Liver (tissue), 9 donors: ENCODE results near the gene AP1S1. TPM values are rescaled to one million over a fixed set of nuclear protein-coding genes. Genes with fewer than 3 reads are reported as not detected.

Experiments used
- DNase-seq: peaks from one replicate; pipeline ENCODE4 v3.0.0-alpha.2; 2017; ENCODE audit warnings: low spot score
- H3K27ac ChIP-seq, 2 donors: one replicate each; pipeline ENCODE4 v1.7.0; 2013; ENCODE audit warnings: inconsistent platforms in 2 of 2, low read length in 2 of 2, control low read depth in 1 of 2, low read depth in 1 of 2, mild to moderate bottlenecking in 1 of 2
- H3K27me3 ChIP-seq, 4 donors: one replicate each; pipeline versions ENCODE4 v1.6.1 to v1.7.0; 2013; ENCODE audit warnings: low read length in 3 of 4, inconsistent platforms in 1 of 4, mild to moderate bottlenecking in 1 of 4, moderate library complexity in 1 of 4; ENCODE audit not compliant: control insufficient read depth in 4 of 4, insufficient read depth in 4 of 4
- H3K36me3 ChIP-seq, 4 donors: one replicate each; pipeline versions ENCODE4 v1.6.1 to v1.7.0; 2013; ENCODE audit warnings: low read length in 3 of 4, mild to moderate bottlenecking in 3 of 4, low read depth in 1 of 4, moderate library complexity in 1 of 4; ENCODE audit not compliant: control insufficient read depth in 4 of 4, insufficient read depth in 3 of 4
- H3K4me1 ChIP-seq, 4 donors: one replicate each; pipeline versions ENCODE4 v1.6.1 to v1.7.0; 2013; ENCODE audit warnings: low read length in 3 of 4, mild to moderate bottlenecking in 3 of 4, moderate library complexity in 1 of 4; ENCODE audit not compliant: control insufficient read depth in 4 of 4, insufficient read depth in 4 of 4
- H3K4me3 ChIP-seq, 3 donors: one replicate each; pipeline versions ENCODE4 v1.6.1 to v1.7.0; 2013; ENCODE audit warnings: low read length in 3 of 3, control low read depth in 1 of 3, low read depth in 1 of 3, mild to moderate bottlenecking in 1 of 3
- H3K9ac ChIP-seq, 2 donors: one replicate each; pipeline ENCODE4 v1.7.0; 2013; ENCODE audit warnings: low read length in 2 of 2, mild to moderate bottlenecking in 2 of 2, moderate library complexity in 2 of 2, control low read depth in 1 of 2, low read depth in 1 of 2
- H3K9me3 ChIP-seq, 4 donors: one replicate each; pipeline versions ENCODE4 v1.6.1 to v1.7.0; 2013; ENCODE audit warnings: low read length in 3 of 4; ENCODE audit not compliant: control insufficient read depth in 4 of 4
- ATF3 ChIP-seq: IDR thresholded peaks from 2 replicates; pipeline ENCODE4 v1.6.1; 2016; ENCODE audit warnings: antibody characterized with exemption
- CTCF ChIP-seq: fragments of 150-350 bp; IDR thresholded peaks from 2 replicates; pipeline ENCODE4 v1.5.1; 2017; ENCODE audit warnings: improper control_type of control experiment, low read depth, low read length; ENCODE audit not compliant: missing input control
- EGR1 ChIP-seq, 2 donors: IDR thresholded peaks; 2 replicates each; pipeline ENCODE4 v1.6.1; 2016 to 2018; ENCODE audit warnings: antibody characterized with exemption in 2 of 2, low read depth in 2 of 2
- FOXA1 ChIP-seq: IDR thresholded peaks from 2 replicates; pipeline ENCODE4 v1.6.1; 2016; ENCODE audit warnings: antibody characterized with exemption
- FOXA2 ChIP-seq: IDR thresholded peaks from 2 replicates; pipeline ENCODE4 v1.6.1; 2016; ENCODE audit warnings: antibody characterized with exemption
- GABPA ChIP-seq, 2 donors: IDR thresholded peaks in 1 of 2; conservative IDR thresholded peaks in 1 of 2; 2 replicates each; pipeline ENCODE4 v1.6.1; 2016; ENCODE audit warnings: antibody characterized with exemption in 2 of 2, mild to moderate bottlenecking in 1 of 2, moderate library complexity in 1 of 2
- HNF4A ChIP-seq, 2 donors: conservative IDR thresholded peaks; 2 replicates each; pipeline ENCODE4 v1.6.1; 2016; ENCODE audit warnings: antibody characterized with exemption in 2 of 2, mild to moderate bottlenecking in 2 of 2
- HNF4G ChIP-seq: IDR thresholded peaks from 2 replicates; pipeline ENCODE4 v1.6.1; 2016; ENCODE audit warnings: antibody characterized with exemption
- JUND ChIP-seq, 2 donors: IDR thresholded peaks; 2 replicates each; pipeline ENCODE4 v1.6.1; 2016; ENCODE audit warnings: antibody characterized with exemption in 2 of 2
- MAX ChIP-seq: IDR thresholded peaks from 2 replicates; pipeline ENCODE4 v1.6.1; 2016; ENCODE audit warnings: antibody characterized with exemption
- NR2F2 ChIP-seq: IDR thresholded peaks from 2 replicates; pipeline ENCODE4 v1.6.1; 2016; ENCODE audit warnings: antibody characterized with exemption
- RAD21 ChIP-seq, 2 donors: IDR thresholded peaks; 2 replicates each; pipeline ENCODE4 v1.6.1; 2016; ENCODE audit warnings: antibody characterized with exemption in 2 of 2, mild to moderate bottlenecking in 2 of 2
- REST ChIP-seq: IDR thresholded peaks from 2 replicates; pipeline ENCODE4 v1.6.1; 2016; ENCODE audit warnings: antibody characterized with exemption, mild to moderate bottlenecking
- RXRA ChIP-seq, 2 donors: IDR thresholded peaks; 2 replicates each; pipeline ENCODE4 v1.6.1; 2017 to 2018; ENCODE audit warnings: antibody characterized with exemption in 2 of 2, mild to moderate bottlenecking in 1 of 2
- SP1 ChIP-seq: IDR thresholded peaks from 2 replicates; pipeline ENCODE4 v1.6.1; 2018; ENCODE audit warnings: antibody characterized with exemption, mild to moderate bottlenecking
- TAF1 ChIP-seq: conservative IDR thresholded peaks from 2 replicates; pipeline ENCODE4 v1.6.1; 2016; ENCODE audit warnings: antibody characterized with exemption, mild to moderate bottlenecking
- YY1 ChIP-seq: IDR thresholded peaks from 2 replicates; pipeline ENCODE4 v1.6.1; 2016; ENCODE audit warnings: antibody characterized with exemption, mild to moderate bottlenecking
- ZBTB33 ChIP-seq: IDR thresholded peaks from 2 replicates; pipeline ENCODE4 v1.6.1; 2016; ENCODE audit warnings: antibody characterized with exemption
- WGBS: extraction: QIAGEN DNeasy Blood & Tissue Kit; methylation state at CpG from one replicate; pipeline ENCODE4 v1.1.7; 2013; 5-methylcytosine and 5-hydroxymethylcytosine counted together
- polyA plus RNA-seq, 2 donors: library from polyadenylated mRNA; stranded (reverse) in 1 of 2; unstranded in 1 of 2; fragments of 200-250 nt in 1 of 2; fragments of >200 nt in 1 of 2; fragmentation: Nextera tagmentation in 1 of 2; extraction: Ambion mirVana in 1 of 2; gene quantifications; one replicate each; pipeline versions ENCODE4 v1.2.1 to v1.2.3, GENCODE V29; 2013 to 2015
- total RNA-seq, 2 donors: library from RNA; depleted of rRNA; stranded (reverse); fragments of >200 nt; gene quantifications; one replicate each; pipeline ENCODE4 v1.2.3, GENCODE V29; 2014
- donor health status: healthy.
- donor health status: healthy.
- donor health status: healthy.
- donor health status: healthy.
- donor health status: healthy.

The AP1S1 gene
- total and polyA plus RNA-seq, 4 donors, result 13.8 to 25.7 (median 22.0) TPM

GRCh38 chr7:101179713-101180112, 25.4 kb downstream of the AP1S1 start:
- DNase-seq, result no peak
- Histone ChIP-seq H3K27me3 (peaks cover 0 to 6% (median 2%) of the 10 kb centered on the region in 4 donors), H3K4me3 (no peak overlapping the region), H3K9ac (no peak overlapping the region), H3K4me1 (peaks cover 0 to 4% (median 2%) of the 10 kb centered on the region in 4 donors), H3K9me3 (no peaks in the 10 kb centered on the region), H3K36me3 (no peaks in the 10 kb centered on the region), H3K27ac (no peak overlapping the region)
- TF ChIP-seq CTCF (no peak), EGR1 (IDR thresholded peaks at IDR 0.05; ENCODE audit: low read depth in 2 of 2) (no peak), FOXA1 (no peak), MAX (no peak), TAF1 (no peak), RXRA (IDR thresholded peaks at IDR 0.05) (no peak), YY1 (no peak), NR2F2 (no peak)
- WGBS, result 4% methylated on average over 27 of the region's 27 CpGs

- no peak within 1 kb of the TSS for H3K4me3 ChIP-seq
- H3K36me3 ChIP-seq, result no peaks in the 10 kb centered on the region
- no peak within 1 kb of the TSS for H3K9ac ChIP-seq
- TF ChIP-seq NR2F2, result no peak
- no peak for TF ChIP-seq MAX
- TF ChIP-seq YY1, result no peak
- TF ChIP-seq JUND (IDR thresholded peaks at IDR 0.05), result no peak
- no peak for TF ChIP-seq EGR1 (IDR thresholded peaks at IDR 0.05; ENCODE audit: low read depth in 2 of 2)
- no peak for TF ChIP-seq ZBTB33
- TF ChIP-seq RAD21 (IDR thresholded peaks at IDR 0.05), result no peak
- no peak for TF ChIP-seq GABPA (IDR thresholded peaks at IDR 0.05 in 1 of 2, conservative IDR thresholded peaks at IDR 0.05 in 1 of 2)
- TF ChIP-seq FOXA2, result no peak
- no peak for TF ChIP-seq REST
- TF ChIP-seq TAF1, result no peak
- no peak for TF ChIP-seq ATF3
- no peak for TF ChIP-seq HNF4G
- no peak for TF ChIP-seq SP1
- no peak for TF ChIP-seq RXRA (IDR thresholded peaks at IDR 0.05)
- no peak for TF ChIP-seq HNF4A (conservative IDR thresholded peaks at IDR 0.05)
- TF ChIP-seq CTCF, result no peak
- TF ChIP-seq FOXA1, result no peak
- no peak within 1 kb of the TSS for H3K27ac ChIP-seq
- H3K4me1 ChIP-seq, result peaks cover 0 to 4% (median 2%) of the 10 kb centered on the region in 4 donors
- no peaks in the 10 kb centered on the region for H3K9me3 ChIP-seq
- 7% methylated on average over 56 of the region's 56 CpGs for WGBS
- H3K27me3 ChIP-seq, result peaks cover 0 to 6% (median 2%) of the 10 kb centered on the region in 4 donors
- DNase-seq, result no peak
These were observed 26.0 kb downstream of the AP1S1 start, which contains the start of gene NAT16 for GRCh38 chr7:101180130-101180755. TSS of gene NAT16 (minus strand) at chr7:101180293. CDS start at chr7:101174807, 5,486 bp downstream.
